ENCODE data around the gene PLXNC1. TPM values are rescaled to one million over a fixed set of nuclear protein-coding genes. Genes with fewer than 3 reads are reported as not detected.

The PLXNC1 gene
- total and polyA plus RNA-seq, 2 of the 8 experiments (the other 6 are each of a cell fraction or from before 2014, with no cell fraction given): 0.83 to 2.0 TPM

GRCh38 chr12:94175763-94176668, 27.6 kb downstream of the PLXNC1 start:
- no peak overlapping the region for H2AK5ac ChIP-seq (ENCODE audit: low read depth, low read length)
- H3K4me3 ChIP-seq (ENCODE audit: extremely low read depth in 1 of 4, insufficient read depth in 2 of 4, low read depth in 3 of 4, low read length in 4 of 4): no peak overlapping the region
- H3K27ac ChIP-seq (ENCODE audit: low read depth, low read length): no peak overlapping the region
- no peak overlapping the region for H2BK20ac ChIP-seq (ENCODE audit: low read length)
- H2BK5ac ChIP-seq (ENCODE audit: low read depth, low read length): no peak overlapping the region
- H4K5ac ChIP-seq (ENCODE audit: insufficient read length, low read depth, low read length): no peak overlapping the region
- H3K9ac ChIP-seq (replicated peaks in 1 of 4; ENCODE audit: extremely low read depth in 1 of 4, low read depth in 3 of 4, low read length in 3 of 4): no peak overlapping the region
- peaks cover 0 to 1% (median under 1%) of the 10 kb centered on the region in 4 experiments; a peak in 2 of 7 replicates for H3K4me1 ChIP-seq (replicated peaks in 1 of 4; ENCODE audit: control insufficient read depth in 3 of 4, insufficient read depth in 4 of 4, low read length in 3 of 4)
- H3K79me1 ChIP-seq (ENCODE audit: low read depth, low read length): no peaks in the 10 kb centered on the region
- no peak overlapping the region for H2BK120ac ChIP-seq (replicated peaks; ENCODE audit: low read depth, low read length)
- peaks cover 3 to 6% of the 10 kb centered on the region in 2 experiments; a peak in 1 of 4 replicates for H3K9me3 ChIP-seq (ENCODE audit: insufficient read depth in 2 of 2, low read depth in 1 of 2, low read length in 1 of 2)
- peaks cover 29 to 53% (median 46%) of the 10 kb centered on the region in 4 experiments for H3K27me3 ChIP-seq (replicated peaks in 1 of 4; ENCODE audit: control insufficient read depth in 3 of 4, extremely low read depth in 1 of 4, insufficient read depth in 3 of 4, low read length in 3 of 4)
- no peak overlapping the region for H3K4me2 ChIP-seq (ENCODE audit: insufficient read depth in 1 of 2, low read depth in 2 of 2, low read length in 2 of 2)
- WGBS, 2 experiments (ENCODE audit: extremely low coverage in 1 of 2, insufficient coverage in 1 of 2, insufficient read length in 1 of 2, insufficient replicate concordance in 2 of 2, low coverage in 1 of 2, low lambda C conversion rate in 2 of 2, missing lambda C conversion rate in 1 of 2): 82% methylated on average over 10 of the region's 10 CpGs; no CpG with 5 or more reads in 1 of the 2 experiments
- ChIA-PET CTCF (ENCODE audit: partially characterized antibody) (interaction anchor here (1.1 kb wide), 1 partner anchor 8 kb away, joined by 3 read pairs; no protein-coding TSS in a partner anchor), POLR2A (ENCODE audit: partially characterized antibody) (interaction anchor here (1.3 kb wide), 1 partner anchor 10 kb away, joined by 3 read pairs; no protein-coding TSS in a partner anchor)
- no peak overlapping the region for H2BK12ac ChIP-seq (ENCODE audit: low read depth, low read length)
- no peak overlapping the region for H3K23ac ChIP-seq (ENCODE audit: insufficient read length)
- H3K14ac ChIP-seq (ENCODE audit: insufficient read length): no peak overlapping the region
- no peak overlapping the region for H2AFZ ChIP-seq (ENCODE audit: low read length)
- H3K23me2 ChIP-seq (ENCODE audit: low read depth, low read length): no peaks in the 10 kb centered on the region; the same call in 1 of the 2 replicates
- H3K36me3 ChIP-seq (ENCODE audit: control insufficient read depth in 2 of 4, insufficient read depth in 4 of 4, low read length in 3 of 4): no peaks in the 10 kb centered on the region
- no peak for DNase-seq (ENCODE audit: low read depth in 1 of 2, low spot score in 2 of 2)
- no peak overlapping the region for H2BK15ac ChIP-seq (ENCODE audit: low read length)
- no peaks in the 10 kb centered on the region for H3K79me2 ChIP-seq (ENCODE audit: control insufficient read depth in 1 of 2, insufficient read depth in 2 of 2, low read length in 2 of 2)
- no peak overlapping the region for H3K4ac ChIP-seq (replicated peaks; ENCODE audit: insufficient read length, low read depth, low read length)
- H4K20me1 ChIP-seq (replicated peaks in 1 of 2; ENCODE audit: control insufficient read depth in 1 of 2, insufficient read depth in 2 of 2, low read length in 2 of 2): peaks cover 0 to 2% of the 10 kb centered on the region in 2 experiments
- H4K91ac ChIP-seq (replicated peaks; ENCODE audit: insufficient read length, low read length): no peak overlapping the region
- H3K18ac ChIP-seq (ENCODE audit: extremely low read depth, low read length): no peak overlapping the region
- FAIRE-seq: no peak
- no peak overlapping the region for H3K56ac ChIP-seq (replicated peaks; ENCODE audit: insufficient read length, low read depth, low read length)
- H4K8ac ChIP-seq (ENCODE audit: extremely low read depth, insufficient read depth, low read length): no peak overlapping the region
- TF ChIP-seq SIX5 (IDR thresholded peaks at IDR 0.05; ENCODE audit: low read depth, low read length): no peak
- TF ChIP-seq BACH1 (IDR thresholded peaks at IDR 0.05; ENCODE audit: low read length): no peak
- TF ChIP-seq KDM5A (IDR thresholded peaks at IDR 0.05; ENCODE audit: low read length): no peak
- no peak for TF ChIP-seq HDAC6 (IDR thresholded peaks at IDR 0.05; ENCODE audit: low read depth, low read length)
- no peak for TF ChIP-seq TEAD4 (IDR thresholded peaks at IDR 0.05; ENCODE audit: low read depth, low read length)
- no peak for TF ChIP-seq FOSL1 (IDR thresholded peaks at IDR 0.05; ENCODE audit: insufficient read depth, low read depth, low read length)
- no peak for TF ChIP-seq CTCF (IDR thresholded peaks at IDR 0.05; ENCODE audit: control extremely low read depth in 1 of 3, insufficient read depth in 1 of 3, low read depth in 1 of 3, low read length in 3 of 3)
- TF ChIP-seq CBX8 (IDR thresholded peaks at IDR 0.05; ENCODE audit: borderline replicate concordance, low read depth, low read length): no peak
- TF ChIP-seq SP2 (IDR thresholded peaks at IDR 0.05; ENCODE audit: low read length): no peak
- no peak for TF ChIP-seq TAF1 (IDR thresholded peaks at IDR 0.05; ENCODE audit: low read depth, low read length)
